GM06990 (cell line): ENCODE measurements around the gene TAGAP.

ENCODE experiments used
- DNase-seq: peaks from one replicate; pipeline ENCODE4 v3.0.0-alpha.2; 2011; ENCODE audit not compliant: insufficient read length; ENCODE audit errors: extremely low read depth
- H3K27me3 ChIP-seq: replicated peaks from 2 replicates; pipeline ENCODE4 v1.6.0; 2011; ENCODE audit warnings: low read length; ENCODE audit not compliant: control insufficient read depth, insufficient read depth
- H3K36me3 ChIP-seq: 2 replicates; pipeline ENCODE4 v1.5.1; 2011; ENCODE audit warnings: low read length; ENCODE audit not compliant: control insufficient read depth, insufficient read depth
- H3K4me3 ChIP-seq: replicated peaks from 2 replicates; pipeline ENCODE4 v1.5.1; 2011; ENCODE audit warnings: low read depth, mild to moderate bottlenecking, control low read depth, low read length
- CTCF ChIP-seq: IDR thresholded peaks from 2 replicates; pipeline ENCODE4 v1.5.1; 2011; ENCODE audit warnings: low read length, control low read depth, mild to moderate bottlenecking, inconsistent platforms; ENCODE audit not compliant: insufficient read depth, poor library complexity, severe bottlenecking

The TAGAP gene

GRCh38 chr6:159047891-159048685, 3.3 kb upstream of the TAGAP start:
- TF ChIP-seq CTCF: no peak
- Histone ChIP-seq H3K4me3 (no peak overlapping the region), H3K27me3 (no peaks in the 10 kb centered on the region), H3K36me3 (no peaks in the 10 kb centered on the region)
- DNase-seq: no peak

GRCh38 chr6:159045801-159046200, 1.0 kb upstream of the TAGAP start:
- H3K4me3 ChIP-seq: no peak overlapping the region
- no peak for DNase-seq

DNA sequence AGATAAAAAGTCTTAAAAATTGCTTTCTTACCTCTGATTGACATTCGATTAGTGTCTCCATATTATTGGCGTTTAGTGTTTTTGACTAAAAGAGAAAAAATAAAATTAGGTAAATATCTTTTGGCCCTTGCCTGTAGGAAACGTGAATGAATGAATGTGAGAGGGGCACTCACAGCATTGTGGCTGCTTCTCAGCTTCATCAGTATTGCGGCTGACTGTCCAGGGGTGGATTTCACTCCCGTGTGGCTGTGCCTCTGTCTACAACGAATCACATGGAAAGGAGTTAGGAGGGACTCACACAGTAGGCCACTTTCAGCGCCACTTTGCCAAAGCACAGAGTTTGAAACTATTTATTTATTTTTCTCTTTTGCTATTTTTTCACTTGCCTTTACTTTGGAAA, 844 bp downstream of the TAGAP start:
- DNase-seq: no peak
- no peak for TF ChIP-seq CTCF
- Histone ChIP-seq H3K27me3 (no peaks in the 10 kb centered on the region), H3K4me3 (peak overlapping the region; percentile 81), H3K36me3 (peaks cover 8% of the 10 kb centered on the region)

More at GRCh38 chr6:159045801-159046200, 1.0 kb upstream of the TAGAP start:
- TF ChIP-seq CTCF: no peak
- H3K36me3 ChIP-seq: peaks cover 4% of the 10 kb centered on the region
- H3K27me3 ChIP-seq: no peaks in the 10 kb centered on the region

DNA sequence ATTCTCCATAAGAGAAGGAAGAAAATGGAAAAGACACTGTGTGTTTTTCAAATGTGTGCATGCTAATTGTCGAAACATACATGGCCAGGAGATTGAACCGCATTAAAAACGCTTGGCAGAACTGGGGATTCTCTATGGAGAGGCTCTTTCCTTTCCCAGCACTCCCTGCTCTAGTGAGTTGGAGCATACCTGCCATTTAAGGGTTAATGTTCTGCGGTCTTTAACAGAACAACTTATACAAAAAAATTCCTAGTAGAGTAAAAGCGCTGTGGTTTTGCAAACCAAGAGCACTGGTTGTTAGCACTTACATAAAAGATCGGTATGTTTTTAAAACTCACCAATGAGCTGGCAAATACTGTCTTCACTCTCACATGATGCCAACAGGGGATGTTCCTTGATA, 1.5 kb downstream of the TAGAP start:
- H3K36me3 ChIP-seq: peaks cover 8% of the 10 kb centered on the region
- no peak for TF ChIP-seq CTCF
- H3K27me3 ChIP-seq: no peaks in the 10 kb centered on the region
- DNase-seq: no peak
- peak overlapping the region; percentile 81 for H3K4me3 ChIP-seq

GRCh38 chr6:159042826-159043181, 2.0 kb downstream of the TAGAP start:
- Histone ChIP-seq H3K36me3 (peaks cover 11% of the 10 kb centered on the region), H3K27me3 (no peaks in the 10 kb centered on the region), H3K4me3 (peak overlapping the region; percentile 81)
- no peak for TF ChIP-seq CTCF
- no peak for DNase-seq
